ENCODE data around the gene PTCHD4. TPM values are rescaled to one million over a fixed set of nuclear protein-coding genes. Genes with fewer than 3 reads are reported as not detected.

The PTCHD4 gene
- polyA plus RNA-seq, 2 of the 4 experiments (the other 2 are of a cell fraction): 0.15 to 0.16 TPM

DNA sequence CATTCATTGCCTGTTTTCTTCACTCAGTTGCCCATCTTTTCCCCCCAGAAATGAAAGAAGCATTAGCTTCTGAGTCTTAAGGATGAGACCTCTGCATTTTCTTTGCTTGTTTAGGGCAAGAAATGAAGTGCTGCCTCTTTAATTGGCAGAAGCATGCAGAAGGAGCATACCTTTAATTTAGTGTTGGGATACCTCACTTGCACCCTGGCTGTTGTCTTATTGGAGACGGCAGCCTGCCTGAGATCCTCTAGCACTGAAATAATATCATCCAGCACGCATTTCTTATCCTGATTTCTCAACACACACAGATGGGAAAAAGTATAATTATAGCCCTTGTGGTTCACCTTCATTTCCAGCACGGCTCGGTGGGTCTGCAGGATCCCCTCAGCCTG is 43.1 kb downstream of the PTCHD4 start:
- no peak for ATAC-seq
- CTCF ChIA-PET: no interaction called here

DNA sequence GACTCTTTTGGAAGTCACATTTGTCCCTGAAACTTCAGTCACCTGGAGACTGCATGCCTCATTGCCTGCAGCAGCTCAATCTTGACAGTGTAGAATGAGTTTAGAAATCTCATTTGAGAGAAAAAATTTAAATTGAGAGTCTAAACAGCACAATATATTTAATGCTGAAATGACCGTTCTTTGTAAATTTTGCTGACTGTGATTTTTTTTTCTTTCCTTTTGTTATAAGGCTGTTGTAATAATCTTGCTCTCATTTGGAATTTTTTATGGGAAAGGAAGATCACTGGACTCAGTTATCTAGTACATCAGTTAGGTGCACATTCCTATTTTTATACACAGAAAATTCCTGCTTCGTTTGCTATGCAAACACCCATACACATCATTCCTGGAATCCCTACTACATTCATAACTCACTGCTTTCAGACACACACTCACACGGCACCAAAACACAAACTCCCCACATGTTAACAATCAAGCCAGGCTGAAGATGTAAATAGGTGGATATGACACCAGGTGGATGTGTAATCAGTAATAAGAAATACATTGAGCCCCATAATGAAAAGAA is 43.8 kb downstream of the PTCHD4 start:
- ChIA-PET POLR2A (no interaction called here), CTCF (no interaction called here)
- ATAC-seq (no peak), DNase-seq (ENCODE audit: low read depth in 1 of 2, low spot score in 1 of 2) (no peak), FAIRE-seq (no peak)
- H3K4me3 ChIP-seq: no peak overlapping the region
- no peaks in the 10 kb centered on the region for H3K9me3 ChIP-seq
- no peak overlapping the region for H3K4me2 ChIP-seq
- TF ChIP-seq MAFK (IDR thresholded peaks at IDR 0.05; ENCODE audit: partially characterized antibody): peak; percentile 89
- no peak for TF ChIP-seq POLR2AphosphoS2 (conservative IDR thresholded peaks at IDR 0.05; ENCODE audit: low read length)
- H3K27ac ChIP-seq: no peak overlapping the region
- H3K4me1 ChIP-seq: no peaks in the 10 kb centered on the region
- 62% methylated on average over 3 of the region's 3 CpGs for WGBS (ENCODE audit: missing lambda C conversion rate)

More for the DNA sequence above, 43.1 kb downstream of the PTCHD4 start:
- DNase-seq (ENCODE audit: low read depth in 1 of 2, low spot score in 1 of 2) (no peak), FAIRE-seq (no peak)
- Histone ChIP-seq H3K4me3 (peak overlapping the region; percentile 47; the same call in 1 of the 3 replicates), H3K9me3 (no peaks in the 10 kb centered on the region), H3K27ac (no peak overlapping the region), H3K4me1 (no peaks in the 10 kb centered on the region), H3K4me2 (peak overlapping the region; percentile 91)
- POLR2A ChIA-PET: no interaction called here
- 59% methylated on average over 4 of the region's 4 CpGs for WGBS (ENCODE audit: missing lambda C conversion rate)
- TF ChIP-seq ZSCAN20 (CRISPR knock-in tag; IDR thresholded peaks at IDR 0.05) (no peak), TP53 (CRISPR knock-in tag; IDR thresholded peaks at IDR 0.05) (no peak), NPAS2 (CRISPR knock-in tag; IDR thresholded peaks at IDR 0.05; ENCODE audit: borderline replicate concordance) (no peak), CHD4 (IDR thresholded peaks at IDR 0.05; ENCODE audit: borderline replicate concordance) (no peak), HOXB13 (CRISPR knock-in tag; IDR thresholded peaks at IDR 0.05; ENCODE audit: low read depth) (no peak), HEYL (CRISPR knock-in tag; IDR thresholded peaks at IDR 0.05) (no peak), POLR2A (IDR thresholded peaks at IDR 0.05; ENCODE audit: low read length) (no peak), RAD21 (conservative IDR thresholded peaks at IDR 0.05 in 1 of 2, IDR thresholded peaks at IDR 0.05 in 1 of 2) (no peak), FOSB (CRISPR knock-in tag; IDR thresholded peaks at IDR 0.05) (no peak), CHD2 (IDR thresholded peaks at IDR 0.05; ENCODE audit: low read length, partially characterized antibody) (no peak), POLR2AphosphoS2 (conservative IDR thresholded peaks at IDR 0.05; ENCODE audit: low read length) (no peak), ZC3H11A (IDR thresholded peaks at IDR 0.05) (no peak)
- TF ChIP-seq, protein P1, sequence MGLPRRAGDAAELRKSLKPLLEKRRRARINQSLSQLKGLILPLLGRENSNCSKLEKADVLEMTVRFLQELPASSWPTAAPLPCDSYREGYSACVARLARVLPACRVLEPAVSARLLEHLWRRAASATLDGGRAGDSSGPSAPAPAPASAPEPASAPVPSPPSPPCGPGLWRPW (IDR thresholded peaks at IDR 0.05): no peak
- TF ChIP-seq, protein P2, sequence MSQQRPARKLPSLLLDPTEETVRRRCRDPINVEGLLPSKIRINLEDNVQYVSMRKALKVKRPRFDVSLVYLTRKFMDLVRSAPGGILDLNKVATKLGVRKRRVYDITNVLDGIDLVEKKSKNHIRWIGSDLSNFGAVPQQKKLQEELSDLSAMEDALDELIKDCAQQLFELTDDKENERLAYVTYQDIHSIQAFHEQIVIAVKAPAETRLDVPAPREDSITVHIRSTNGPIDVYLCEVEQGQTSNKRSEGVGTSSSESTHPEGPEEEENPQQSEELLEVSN (IDR thresholded peaks at IDR 0.05; ENCODE audit: borderline replicate concordance, low read depth): no peak
- TF ChIP-seq, protein P3, sequence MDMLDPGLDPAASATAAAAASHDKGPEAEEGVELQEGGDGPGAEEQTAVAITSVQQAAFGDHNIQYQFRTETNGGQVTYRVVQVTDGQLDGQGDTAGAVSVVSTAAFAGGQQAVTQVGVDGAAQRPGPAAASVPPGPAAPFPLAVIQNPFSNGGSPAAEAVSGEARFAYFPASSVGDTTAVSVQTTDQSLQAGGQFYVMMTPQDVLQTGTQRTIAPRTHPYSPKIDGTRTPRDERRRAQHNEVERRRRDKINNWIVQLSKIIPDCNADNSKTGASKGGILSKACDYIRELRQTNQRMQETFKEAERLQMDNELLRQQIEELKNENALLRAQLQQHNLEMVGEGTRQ (IDR thresholded peaks at IDR 0.05): no peak
- TF ChIP-seq, protein P4, sequence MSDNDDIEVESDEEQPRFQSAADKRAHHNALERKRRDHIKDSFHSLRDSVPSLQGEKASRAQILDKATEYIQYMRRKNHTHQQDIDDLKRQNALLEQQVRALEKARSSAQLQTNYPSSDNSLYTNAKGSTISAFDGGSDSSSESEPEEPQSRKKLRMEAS (IDR thresholded peaks at IDR 0.05): no peak
- TF ChIP-seq, protein P5, sequence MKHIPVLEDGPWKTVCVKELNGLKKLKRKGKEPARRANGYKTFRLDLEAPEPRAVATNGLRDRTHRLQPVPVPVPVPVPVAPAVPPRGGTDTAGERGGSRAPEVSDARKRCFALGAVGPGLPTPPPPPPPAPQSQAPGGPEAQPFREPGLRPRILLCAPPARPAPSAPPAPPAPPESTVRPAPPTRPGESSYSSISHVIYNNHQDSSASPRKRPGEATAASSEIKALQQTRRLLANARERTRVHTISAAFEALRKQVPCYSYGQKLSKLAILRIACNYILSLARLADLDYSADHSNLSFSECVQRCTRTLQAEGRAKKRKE (CRISPR knock-in tag; IDR thresholded peaks at IDR 0.05; ENCODE audit: low read depth): no peak

DNA sequence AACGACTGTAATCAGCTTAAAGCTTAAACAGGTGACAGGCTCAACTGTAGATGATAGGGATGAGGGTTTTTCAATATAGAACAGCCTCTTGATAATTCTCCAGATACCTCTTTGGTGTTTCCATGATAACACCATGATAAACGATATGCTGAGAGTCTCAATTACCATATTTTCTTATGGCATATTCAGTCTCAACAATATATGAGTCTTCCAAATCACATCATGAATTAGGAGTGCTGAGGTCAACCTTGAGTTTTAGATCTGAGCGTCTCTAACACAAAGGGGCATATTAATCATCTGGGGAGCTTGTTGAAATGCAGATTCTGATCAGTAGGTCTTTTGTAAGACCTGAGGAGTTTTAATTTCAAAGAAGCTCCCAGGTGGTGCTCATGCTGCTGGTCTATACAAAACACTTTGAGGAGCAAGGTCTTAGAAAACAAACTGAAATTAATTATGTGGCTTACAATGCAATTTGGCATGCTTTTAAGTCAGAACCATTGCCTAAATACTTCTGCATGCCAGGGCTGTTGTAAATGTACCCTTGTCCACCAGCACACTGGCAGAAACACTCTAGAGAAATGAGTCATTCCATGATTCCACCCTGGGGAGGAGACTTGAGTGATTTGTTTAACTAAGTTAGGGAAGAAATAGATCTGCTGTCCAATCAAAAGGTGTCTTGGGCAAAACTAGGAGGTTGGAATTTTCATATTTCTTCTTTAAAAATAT is 49.6 kb downstream of the PTCHD4 start:
- DNase-seq (ENCODE audit: low read depth in 1 of 2, low spot score in 1 of 2): no peak
- POLR2A ChIA-PET: no interaction called here
- TF ChIP-seq EHMT2 (IDR thresholded peaks at IDR 0.05; ENCODE audit: low read depth) (no peak), POLR2AphosphoS2 (conservative IDR thresholded peaks at IDR 0.05; ENCODE audit: low read length) (no peak), HOXB13 (CRISPR knock-in tag; IDR thresholded peaks at IDR 0.05; ENCODE audit: low read depth) (no peak), ESRRA (IDR thresholded peaks at IDR 0.05; ENCODE audit: borderline replicate concordance, low read length) (no peak), GATA3 (IDR thresholded peaks at IDR 0.05; ENCODE audit: borderline replicate concordance) (no peak), BHLHE40 (IDR thresholded peaks at IDR 0.05; ENCODE audit: low read depth, low read length) (no peak), PHF8 (IDR thresholded peaks at IDR 0.05; ENCODE audit: borderline replicate concordance, low read depth) (no peak), NFE2L2 (conservative IDR thresholded peaks at IDR 0.05; ENCODE audit: low read length) (no peak), KDM1A (IDR thresholded peaks at IDR 0.05; ENCODE audit: low read depth) (no peak), SMC3 (IDR thresholded peaks at IDR 0.05) (no peak)
- TF ChIP-seq, protein P3 (IDR thresholded peaks at IDR 0.05): no peak
- TF ChIP-seq, protein P2 (IDR thresholded peaks at IDR 0.05; ENCODE audit: borderline replicate concordance, low read depth): no peak
- H3K4me1 ChIP-seq: no peaks in the 10 kb centered on the region
- H3K9me3 ChIP-seq: no peaks in the 10 kb centered on the region
- H3K27ac ChIP-seq: no peak overlapping the region
- H3K4me3 ChIP-seq: no peak overlapping the region
- CTCF ChIA-PET: no interaction called here
- no peak for ATAC-seq
- no peak overlapping the region for H3K4me2 ChIP-seq
- no peak for FAIRE-seq
- 25% methylated on average over 3 of the region's 3 CpGs for WGBS (ENCODE audit: missing lambda C conversion rate)
